ENCODE results near the gene SLC45A1. TPM values are rescaled to one million over a fixed set of nuclear protein-coding genes. Genes with fewer than 3 reads are reported as not detected.

The SLC45A1 gene
- total RNA-seq, 2 donors from 2014 or later, result 4.3 to 5.2 TPM

- DNase-seq (ENCODE audit: low spot score), result no peak
- Histone ChIP-seq H3K27me3 (replicated peaks; ENCODE audit: insufficient read depth) (no peaks in the 10 kb centered on the region), H3K4me3 (no peak overlapping the region), H3K4me1 (replicated peaks) (peaks cover 12% of the 10 kb centered on the region), H3K27ac (peak overlapping the region in 1 of 2 donors; percentile 47), H3K9me3 (no peaks in the 10 kb centered on the region), H3K36me3 (peaks cover 37 to 61% of the 10 kb centered on the region in 2 donors)
- WGBS, result 85% methylated on average over 26 of the region's 27 CpGs
- no peak for TF ChIP-seq POLR2A (IDR thresholded peaks at IDR 0.05)
- TF ChIP-seq CTCF (IDR thresholded peaks at IDR 0.05), result no peak
- no peak for TF ChIP-seq POLR2AphosphoS5 (IDR thresholded peaks at IDR 0.05)
- intact Hi-C loops (cut with DNase I), result no loop called here
Observed at GRCh38 chr1:8356256-8357209, 38.6 kb downstream of the SLC45A1 start.

- WGBS, result 71% methylated on average over 14 of the region's 14 CpGs
Observed at GRCh38 chr1:8357329-8358101, 39.6 kb downstream of the SLC45A1 start.

GRCh38 chr1:8358241-8358896 is 40.5 kb downstream of the SLC45A1 start:
- TF ChIP-seq CTCF (IDR thresholded peaks at IDR 0.05) (no peak), POLR2AphosphoS5 (IDR thresholded peaks at IDR 0.05) (no peak), POLR2A (IDR thresholded peaks at IDR 0.05) (no peak)
- H3K27me3 ChIP-seq (replicated peaks; ENCODE audit: insufficient read depth), result no peaks in the 10 kb centered on the region
- peaks cover 9% of the 10 kb centered on the region for H3K4me1 ChIP-seq (replicated peaks)
- no peaks in the 10 kb centered on the region for H3K9me3 ChIP-seq
- peaks cover 45 to 67% of the 10 kb centered on the region in 2 donors for H3K36me3 ChIP-seq
- no peak overlapping the region for H3K4me3 ChIP-seq
- H3K27ac ChIP-seq, result peak overlapping the region in 1 of 2 donors; percentile 47
- WGBS, result 91% methylated on average over 46 of the region's 46 CpGs
- intact Hi-C loops (cut with DNase I), result no loop called here
- DNase-seq (ENCODE audit: low spot score), result no peak

More at GRCh38 chr1:8357329-8358101, 39.6 kb downstream of the SLC45A1 start:
- Histone ChIP-seq H3K27ac (peak overlapping the region; percentile 11 to 47), H3K4me3 (no peak overlapping the region), H3K36me3 (peaks cover 45 to 67% of the 10 kb centered on the region in 2 donors), H3K4me1 (replicated peaks) (peaks cover 10% of the 10 kb centered on the region), H3K9me3 (no peaks in the 10 kb centered on the region), H3K27me3 (replicated peaks; ENCODE audit: insufficient read depth) (no peaks in the 10 kb centered on the region)
- TF ChIP-seq POLR2AphosphoS5 (IDR thresholded peaks at IDR 0.05) (no peak), CTCF (IDR thresholded peaks at IDR 0.05) (no peak), POLR2A (IDR thresholded peaks at IDR 0.05) (no peak)
- no peak for DNase-seq (ENCODE audit: low spot score)
- intact Hi-C loops (cut with DNase I), result no loop called here

GRCh38 chr1:8358897-8359616 is 41.1 kb downstream of the SLC45A1 start:
- intact Hi-C loops (cut with DNase I), result no loop called here
- 85% methylated on average over 26 of the region's 26 CpGs for WGBS
- TF ChIP-seq CTCF (IDR thresholded peaks at IDR 0.05) (no peak), POLR2AphosphoS5 (IDR thresholded peaks at IDR 0.05) (no peak), POLR2A (IDR thresholded peaks at IDR 0.05) (no peak)
- H3K27me3 ChIP-seq (replicated peaks; ENCODE audit: insufficient read depth), result no peaks in the 10 kb centered on the region
- H3K27ac ChIP-seq, result peak overlapping the region in 1 of 2 donors; percentile 47
- no peak for DNase-seq (ENCODE audit: low spot score)
- no peak overlapping the region for H3K4me3 ChIP-seq
- no peaks in the 10 kb centered on the region for H3K9me3 ChIP-seq
- peaks cover 11% of the 10 kb centered on the region for H3K4me1 ChIP-seq (replicated peaks)
- peaks cover 45 to 67% of the 10 kb centered on the region in 2 donors for H3K36me3 ChIP-seq

All from prostate gland (tissue), 2 donors.